ENCODE data around the gene DNM2.

Gene DNM2

GRCh38 chr19:10763828-10764339 lies 46.0 kb downstream of the DNM2 start:
- Mint-ChIP-seq H3K27me3 (no peaks in the 10 kb centered on the region), H3K36me3 (no peaks in the 10 kb centered on the region), H3K4me3 (no peak overlapping the region), H3K27ac (peak overlapping the region; percentile 89), H3K9me3 (ENCODE audit: low read depth) (no peaks in the 10 kb centered on the region), H3K4me1 (ENCODE audit: low read depth) (peaks cover 62% of the 10 kb centered on the region)

DNA sequence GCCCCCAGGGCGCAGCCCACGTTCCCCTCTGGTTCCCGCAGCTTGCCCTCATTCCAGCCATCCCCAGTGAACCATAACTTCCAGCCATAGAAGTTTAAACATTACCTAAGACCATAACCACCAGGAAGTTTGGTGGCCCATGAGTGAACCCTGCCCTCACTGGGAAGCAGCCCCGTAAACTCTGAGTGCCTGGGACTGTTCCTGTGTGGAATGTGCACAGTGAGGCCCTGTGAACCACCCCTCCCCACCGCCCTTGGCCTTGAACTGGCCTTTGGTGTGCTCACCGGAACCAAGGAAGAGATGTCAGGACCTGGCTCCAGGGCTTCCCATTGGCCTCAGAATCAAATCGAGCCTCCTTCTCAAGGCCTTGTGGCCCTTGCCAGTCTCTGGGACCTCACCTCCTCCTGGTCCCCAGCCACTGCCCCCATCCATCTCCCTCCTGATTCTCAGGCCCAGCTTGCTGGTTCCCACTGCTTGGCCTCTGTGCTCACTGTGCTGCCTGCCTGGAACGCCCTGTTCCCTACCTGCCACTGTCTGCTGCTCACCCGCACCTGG lies 46.5 kb downstream of the DNM2 start:
- no peaks in the 10 kb centered on the region for H3K36me3 Mint-ChIP-seq
- H3K9me3 Mint-ChIP-seq (ENCODE audit: low read depth): no peaks in the 10 kb centered on the region
- H3K27me3 Mint-ChIP-seq: no peaks in the 10 kb centered on the region
- peaks cover 60% of the 10 kb centered on the region for H3K4me1 Mint-ChIP-seq (ENCODE audit: low read depth)
- no peak overlapping the region for H3K27ac Mint-ChIP-seq
- H3K4me3 Mint-ChIP-seq: no peak overlapping the region

GRCh38 chr19:10766049-10766623 lies 48.3 kb downstream of the DNM2 start:
- Mint-ChIP-seq H3K36me3 (peaks cover 3% of the 10 kb centered on the region), H3K27ac (no peak overlapping the region), H3K4me1 (ENCODE audit: low read depth) (peaks cover 52% of the 10 kb centered on the region)

DNA sequence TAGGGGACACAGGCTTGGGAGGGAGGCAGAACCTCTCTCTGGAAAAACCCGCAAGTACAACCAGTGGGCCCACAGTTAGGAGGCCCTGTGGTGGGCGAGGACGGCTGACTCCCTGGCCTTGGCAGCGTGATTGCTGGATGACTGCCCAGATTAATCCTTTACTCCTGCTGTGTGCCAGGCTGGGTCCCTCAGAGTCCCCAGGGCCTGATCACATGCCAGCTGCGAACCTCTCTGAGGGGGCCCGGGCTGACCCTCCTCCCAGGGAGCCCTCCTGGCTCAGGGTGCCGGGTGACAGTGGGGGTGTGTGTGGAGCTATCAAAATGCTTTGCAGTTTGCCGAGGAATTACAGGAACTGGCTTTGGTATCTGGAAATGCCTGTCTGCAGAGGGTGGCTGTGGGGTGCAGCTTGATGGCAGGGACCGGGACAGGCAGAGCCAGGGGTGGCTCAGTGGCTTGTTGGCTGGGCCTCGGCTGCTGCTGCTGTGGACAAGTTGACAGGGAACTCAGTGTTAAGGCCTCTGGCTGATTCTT lies 48.9 kb downstream of the DNM2 start:
- Mint-ChIP-seq H3K9me3 (ENCODE audit: low read depth) (no peaks in the 10 kb centered on the region), H3K27me3 (no peaks in the 10 kb centered on the region), H3K4me1 (ENCODE audit: low read depth) (peaks cover 46% of the 10 kb centered on the region)

More at GRCh38 chr19:10766049-10766623, 48.3 kb downstream of the DNM2 start:
- no peaks in the 10 kb centered on the region for H3K9me3 Mint-ChIP-seq (ENCODE audit: low read depth)
- H3K4me3 Mint-ChIP-seq: no peak overlapping the region
- H3K27me3 Mint-ChIP-seq: no peaks in the 10 kb centered on the region

DNA sequence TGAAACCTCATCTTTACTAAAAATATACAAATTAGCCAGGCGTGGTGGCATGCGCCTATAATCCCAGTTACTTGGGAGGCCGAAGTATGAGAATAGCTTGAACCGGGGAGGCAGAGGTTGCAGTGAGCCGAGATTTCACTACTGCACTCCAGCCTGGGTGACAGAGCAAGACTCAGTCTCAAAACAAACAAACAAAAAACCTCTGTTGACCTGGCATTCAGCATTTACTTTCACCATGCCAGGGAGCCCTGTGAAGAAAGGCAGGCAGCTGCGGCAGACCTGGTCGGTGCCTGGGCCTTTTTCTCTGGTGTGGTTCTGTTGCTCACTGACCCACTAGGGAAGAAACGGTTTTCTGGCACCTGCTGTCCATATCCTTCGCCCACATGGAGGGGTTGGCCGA lies 49.8 kb downstream of the DNM2 start:
- H3K4me3 Mint-ChIP-seq: no peak overlapping the region
- H3K27me3 Mint-ChIP-seq: no peaks in the 10 kb centered on the region
- peaks cover 3% of the 10 kb centered on the region for H3K36me3 Mint-ChIP-seq
- H3K27ac Mint-ChIP-seq: no peak overlapping the region
- peaks cover 36% of the 10 kb centered on the region for H3K4me1 Mint-ChIP-seq (ENCODE audit: low read depth)
- no peaks in the 10 kb centered on the region for H3K9me3 Mint-ChIP-seq (ENCODE audit: low read depth)

More for the DNA sequence above, 48.9 kb downstream of the DNM2 start:
- no peak overlapping the region for H3K4me3 Mint-ChIP-seq
- peaks cover 3% of the 10 kb centered on the region for H3K36me3 Mint-ChIP-seq
- H3K27ac Mint-ChIP-seq: no peak overlapping the region

GRCh38 chr19:10768369-10768768 lies 50.5 kb downstream of the DNM2 start:
- H3K36me3 Mint-ChIP-seq: peaks cover 3% of the 10 kb centered on the region
- H3K9me3 Mint-ChIP-seq (ENCODE audit: low read depth): no peaks in the 10 kb centered on the region
- peaks cover 30% of the 10 kb centered on the region for H3K4me1 Mint-ChIP-seq (ENCODE audit: low read depth)
- H3K27ac Mint-ChIP-seq: no peak overlapping the region
- no peaks in the 10 kb centered on the region for H3K27me3 Mint-ChIP-seq
- H3K4me3 Mint-ChIP-seq: no peak overlapping the region

DNA sequence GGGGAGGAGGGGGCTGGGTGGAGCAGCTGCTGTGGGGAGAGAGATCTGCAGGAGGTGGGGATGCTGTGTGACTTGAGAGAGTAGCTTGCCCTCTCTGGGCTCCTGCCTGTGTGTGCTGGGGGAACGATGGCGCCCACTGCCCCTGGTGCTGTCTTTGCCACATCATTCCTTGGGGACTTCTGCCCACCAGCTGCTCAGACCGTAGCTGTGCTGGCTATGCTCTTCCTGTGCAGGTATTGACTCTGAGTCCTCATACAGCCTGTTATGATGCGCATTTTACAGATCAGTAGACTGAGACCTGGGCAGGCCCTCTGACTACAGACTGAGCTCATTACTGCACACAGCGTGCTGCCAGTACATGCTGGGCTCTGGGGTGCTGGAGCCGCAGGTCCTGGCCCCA lies 51.1 kb downstream of the DNM2 start:
- Mint-ChIP-seq H3K9me3 (ENCODE audit: low read depth) (no peaks in the 10 kb centered on the region), H3K36me3 (peaks cover 3% of the 10 kb centered on the region), H3K27me3 (no peaks in the 10 kb centered on the region), H3K4me3 (no peak overlapping the region), H3K27ac (peak overlapping the region; percentile 64), H3K4me1 (ENCODE audit: low read depth) (peaks cover 24% of the 10 kb centered on the region)

- no peaks in the 10 kb centered on the region for H3K9me3 Mint-ChIP-seq (ENCODE audit: low read depth)
- H3K4me1 Mint-ChIP-seq (ENCODE audit: low read depth): peaks cover 18% of the 10 kb centered on the region
- peak overlapping the region; percentile 28 for H3K27ac Mint-ChIP-seq
- peaks cover 3% of the 10 kb centered on the region for H3K36me3 Mint-ChIP-seq
- H3K4me3 Mint-ChIP-seq: no peak overlapping the region
- no peaks in the 10 kb centered on the region for H3K27me3 Mint-ChIP-seq
Observed at GRCh38 chr19:10769533-10770491, 51.9 kb downstream of the DNM2 start.

GRCh38 chr19:10773969-10774368 lies 56.1 kb downstream of the DNM2 start:
- H3K27ac Mint-ChIP-seq: no peak overlapping the region
- H3K4me3 Mint-ChIP-seq: no peak overlapping the region

GRCh38 chr19:10774893-10775292 lies 57.0 kb downstream of the DNM2 start:
- no peak overlapping the region for H3K27ac Mint-ChIP-seq
- H3K4me3 Mint-ChIP-seq: no peak overlapping the region
- H3K36me3 Mint-ChIP-seq: peaks cover 5% of the 10 kb centered on the region
- no peaks in the 10 kb centered on the region for H3K9me3 Mint-ChIP-seq (ENCODE audit: low read depth)
- peaks cover 6% of the 10 kb centered on the region for H3K4me1 Mint-ChIP-seq (ENCODE audit: low read depth)
- no peaks in the 10 kb centered on the region for H3K27me3 Mint-ChIP-seq

More at GRCh38 chr19:10773969-10774368, 56.1 kb downstream of the DNM2 start:
- H3K4me1 Mint-ChIP-seq (ENCODE audit: low read depth): peaks cover 8% of the 10 kb centered on the region
- peaks cover 5% of the 10 kb centered on the region for H3K36me3 Mint-ChIP-seq
- H3K9me3 Mint-ChIP-seq (ENCODE audit: low read depth): no peaks in the 10 kb centered on the region
- H3K27me3 Mint-ChIP-seq: no peaks in the 10 kb centered on the region

- Mint-ChIP-seq H3K27me3 (no peaks in the 10 kb centered on the region), H3K4me3 (no peak overlapping the region), H3K36me3 (peaks cover 2% of the 10 kb centered on the region), H3K9me3 (ENCODE audit: low read depth) (no peaks in the 10 kb centered on the region), H3K27ac (no peak overlapping the region), H3K4me1 (ENCODE audit: low read depth) (no peaks in the 10 kb centered on the region)
Observed at GRCh38 chr19:10776900-10777650, 59.2 kb downstream of the DNM2 start.

DNA sequence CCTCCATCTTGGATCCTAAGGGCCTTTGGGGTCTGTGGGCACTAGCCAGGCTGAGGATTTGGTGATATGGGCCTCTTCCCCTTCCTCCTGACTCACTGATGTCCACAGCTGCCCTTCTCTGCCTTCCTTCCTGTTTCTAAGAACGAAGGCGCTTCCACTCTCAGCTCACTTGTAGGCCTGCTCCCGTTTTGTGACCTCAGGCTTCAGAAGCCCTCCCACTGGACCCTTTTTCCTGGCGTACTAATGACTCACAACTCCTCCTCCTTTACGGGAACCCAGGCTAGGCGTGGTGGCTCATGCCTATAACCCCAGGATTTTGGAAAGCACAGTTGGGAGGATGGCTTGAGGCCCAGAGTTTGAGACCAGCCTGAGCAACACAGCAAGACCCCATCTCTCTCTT lies 62.5 kb downstream of the DNM2 start:
- Mint-ChIP-seq H3K4me1 (ENCODE audit: low read depth) (no peaks in the 10 kb centered on the region), H3K36me3 (peaks cover 4% of the 10 kb centered on the region), H3K4me3 (no peak overlapping the region), H3K9me3 (ENCODE audit: low read depth) (no peaks in the 10 kb centered on the region), H3K27ac (no peak overlapping the region), H3K27me3 (no peaks in the 10 kb centered on the region)

GRCh38 chr19:10782795-10783194 lies 64.9 kb downstream of the DNM2 start:
- Mint-ChIP-seq H3K36me3 (peaks cover 2% of the 10 kb centered on the region), H3K9me3 (ENCODE audit: low read depth) (no peaks in the 10 kb centered on the region), H3K4me1 (ENCODE audit: low read depth) (no peaks in the 10 kb centered on the region), H3K27ac (no peak overlapping the region), H3K4me3 (no peak overlapping the region), H3K27me3 (no peaks in the 10 kb centered on the region)

- no peaks in the 10 kb centered on the region for H3K4me1 Mint-ChIP-seq (ENCODE audit: low read depth)
- no peak overlapping the region for H3K27ac Mint-ChIP-seq
- peaks cover 2% of the 10 kb centered on the region for H3K36me3 Mint-ChIP-seq
- H3K9me3 Mint-ChIP-seq (ENCODE audit: low read depth): no peaks in the 10 kb centered on the region
- H3K27me3 Mint-ChIP-seq: no peaks in the 10 kb centered on the region
- H3K4me3 Mint-ChIP-seq: no peak overlapping the region
Observed at GRCh38 chr19:10784257-10784656, 66.4 kb downstream of the DNM2 start.

Data from activated naive CD8-positive, alpha-beta T cell (primary cell).